ENCODE measurements around the gene CAV1.

GRCh38 chr7:116521046-116521664 lies 3.7 kb upstream of the CAV1 start:
- no peak for TF ChIP-seq CTCF (IDR thresholded peaks at IDR 0.05)
- no peak for TF ChIP-seq POLR2A (IDR thresholded peaks at IDR 0.05)

All from thyroid gland (tissue), 4 donors.